Lung (tissue), 16 donors: Measurements from ENCODE around the gene CTNNB1. TPM values are rescaled to one million over a fixed set of nuclear protein-coding genes. Genes with fewer than 3 reads are reported as not detected.
A peak's percentile ranks its signal among the peaks of the same experiment; 100 is the strongest.

ENCODE experiments used
- ATAC-seq: fragments of 200-7000 bp; cut with Tn5 transposase; one replicate; pipeline ENCODE4 v1.9.1; 2020; ENCODE audit warnings: moderate number of reproducible peaks; ENCODE audit not compliant: insufficient read depth, low FRiP score
- DNase-seq, 3 donors: peaks; one replicate each; pipeline ENCODE4 v3.0.0-alpha.2; 2013 to 2017
- H3K27ac ChIP-seq, 2 donors: one replicate each; pipeline ENCODE4 v1.5.1; 2013; ENCODE audit warnings: mild to moderate bottlenecking in 2 of 2, moderate library complexity in 2 of 2, control low read depth in 1 of 2, inconsistent platforms in 1 of 2, low read depth in 1 of 2, low read length in 1 of 2
- H3K27me3 ChIP-seq, 3 donors: one replicate each; pipeline ENCODE4 v1.5.1; 2013; ENCODE audit warnings: low read length in 2 of 3; ENCODE audit not compliant: control insufficient read depth in 3 of 3, insufficient read depth in 3 of 3
- H3K36me3 ChIP-seq, 4 donors: one replicate each; pipeline ENCODE4 v1.5.1; 2013; ENCODE audit warnings: low read length in 4 of 4, mild to moderate bottlenecking in 1 of 4, moderate library complexity in 1 of 4; ENCODE audit not compliant: control insufficient read depth in 4 of 4, insufficient read depth in 4 of 4
- H3K4me1 ChIP-seq, 5 donors: one replicate each; pipeline ENCODE4 v1.5.1; 2013; ENCODE audit warnings: low read length in 5 of 5, mild to moderate bottlenecking in 2 of 5, moderate library complexity in 1 of 5; ENCODE audit not compliant: control insufficient read depth in 5 of 5, insufficient read depth in 5 of 5
- H3K4me3 ChIP-seq: one replicate; pipeline ENCODE4 v1.5.1; 2013; ENCODE audit warnings: mild to moderate bottlenecking, control low read depth, moderate library complexity
- H3K9ac ChIP-seq, 2 donors: one replicate each; pipeline ENCODE4 v1.5.1; 2013; ENCODE audit warnings: low read length in 2 of 2, control low read depth in 1 of 2; ENCODE audit not compliant: insufficient read depth in 1 of 2
- H3K9me3 ChIP-seq, 4 donors: one replicate each; pipeline ENCODE4 v1.5.1; 2013; ENCODE audit warnings: low read length in 3 of 4, mild to moderate bottlenecking in 1 of 4, moderate library complexity in 1 of 4; ENCODE audit not compliant: control insufficient read depth in 4 of 4, insufficient read depth in 3 of 4
- WGBS, 2 donors: extraction: QIAGEN DNeasy Blood & Tissue Kit; methylation state at CpG; one replicate each; pipeline ENCODE4 v1.1.7; 2013; 5-methylcytosine and 5-hydroxymethylcytosine counted together
- long read RNA-seq, 5 donors: transcript quantifications; one replicate each; lab custom pipeline, GENCODE V29; 2026
- polyA plus RNA-seq, 2 donors: library from polyadenylated mRNA; stranded (reverse); fragments of 200-250 nt; gene quantifications; one replicate each; pipeline ENCODE4 v1.2.1, GENCODE V29; 2013
- total RNA-seq, 2 donors: library from RNA; depleted of rRNA in 1 of 2; stranded (reverse); fragments of >200 nt in 1 of 2; gene quantifications; one replicate each; pipeline ENCODE4 v1.2.1, GENCODE V29; 2014 to 2021
- TF ChIP-seq, protein P1 (sequence below): IDR thresholded peaks from 2 replicates; pipeline ENCODE4 v1.5.1; 2012; ENCODE audit warnings: mild to moderate bottlenecking; ENCODE audit errors: control extremely low read depth, extremely low read depth
- donor health status: control.
- donor health status: control.
- donor health status: Bipolar disorder and iron deficiency.
- donor health status: healthy.
- donor health status: DM: yes; HTN: yes; CAD: no.

The CTNNB1 gene
- total RNA-seq: 100 to 1,000 TPM; 424 to 631 TPM
- polyA plus RNA-seq: 100 to 1,000 TPM in 1 of 2 donors, 10 to 100 TPM in 1; 90.3 to 207 TPM
- long read RNA-seq, donor 1, full-length matches to known transcripts: 55 of 118 reads
- long read RNA-seq, donor 1, partial matches to known transcripts: 63 of 118 reads
- long read RNA-seq, donor 1, other reads (novel, unspliced or antisense): 0 of 118 reads
- long read RNA-seq, donor 2, full-length matches to known transcripts: 13 of 37 reads
- long read RNA-seq, donor 2, partial matches to known transcripts: 24 of 37 reads
- long read RNA-seq, donor 2, other reads (novel, unspliced or antisense): 0 of 37 reads
- long read RNA-seq, donor 3, full-length matches to known transcripts: 26 of 39 reads
- long read RNA-seq, donor 3, partial matches to known transcripts: 13 of 39 reads
- long read RNA-seq, donor 3, other reads (novel, unspliced or antisense): 0 of 39 reads
- long read RNA-seq, donor 4, full-length matches to known transcripts: 17 of 48 reads
- long read RNA-seq, donor 4, partial matches to known transcripts: 31 of 48 reads
- long read RNA-seq, donor 4, other reads (novel, unspliced or antisense): 0 of 48 reads
- long read RNA-seq, donor 5, full-length matches to known transcripts: 63 of 126 reads
- long read RNA-seq, donor 5, partial matches to known transcripts: 63 of 126 reads
- long read RNA-seq, donor 5, other reads (novel, unspliced or antisense): 0 of 126 reads

DNA sequence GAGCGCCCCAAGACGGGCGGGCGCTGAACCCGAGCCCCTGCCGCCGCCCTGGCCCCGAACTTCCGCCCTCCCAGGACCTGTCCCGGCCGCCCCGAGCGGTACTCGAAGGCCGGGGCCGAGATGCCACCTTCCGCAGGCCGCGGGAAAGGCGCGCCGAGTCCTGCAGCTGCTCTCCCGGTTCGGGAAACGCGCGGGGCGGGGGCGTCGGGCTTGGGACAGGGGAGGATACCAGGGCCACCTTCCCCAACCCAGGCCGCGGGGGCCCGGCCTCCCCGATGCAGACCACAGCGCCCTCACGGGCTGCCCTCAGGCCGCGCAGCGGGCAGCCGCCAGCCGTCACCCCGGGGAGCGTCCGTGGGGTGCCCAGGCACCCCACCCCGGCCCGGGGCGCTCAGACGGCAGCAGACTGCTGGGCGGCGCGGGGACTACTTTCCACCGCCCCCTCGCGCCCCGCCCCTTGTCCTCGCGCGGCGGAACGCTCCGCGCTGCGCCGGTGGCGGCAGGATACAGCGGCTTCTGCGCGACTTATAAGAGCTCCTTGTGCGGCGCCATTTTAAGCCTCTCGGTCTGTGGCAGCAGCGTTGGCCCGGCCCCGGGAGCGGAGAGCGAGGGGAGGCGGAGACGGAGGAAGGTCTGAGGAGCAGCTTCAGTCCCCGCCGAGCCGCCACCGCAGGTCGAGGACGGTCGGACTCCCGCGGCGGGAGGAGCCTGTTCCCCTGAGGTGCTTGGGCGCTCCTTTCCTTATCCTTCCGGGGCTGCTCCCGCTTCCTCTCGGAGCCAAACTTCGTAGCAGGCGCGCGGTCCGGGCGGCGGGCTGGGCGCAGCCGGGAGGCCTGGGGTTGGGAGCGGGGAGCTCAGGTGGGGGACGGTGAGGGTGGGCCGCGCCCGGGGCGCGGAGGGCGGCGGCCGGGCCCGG lies at the start of gene CTNNB1:
Gene CTNNB1, plus strand, starts transcription at position 556 of the 916 bp plus-strand sequence. CDS start 24,564 bp downstream, outside the sequence.
- 0 to 1% methylated on average over 104 to 112 of the region's 112 CpGs for WGBS, 2 donors
- DNase-seq (peak; percentile 95 to 98 (median 95)), ATAC-seq (peak; percentile 95)
- Histone ChIP-seq H3K27me3 (peaks cover 0 to 3% (median 2%) of the 10 kb centered on the region in 3 donors), H3K4me1 (peaks cover 1 to 32% (median 8%) of the 10 kb centered on the region in 5 donors), H3K9me3 (no peaks in the 10 kb centered on the region), H3K36me3 (peaks cover 0 to 3% (median 0%) of the 10 kb centered on the region in 4 donors), H3K4me3 (peak within 1 kb of the TSS; percentile 100), H3K9ac (peak within 1 kb of the TSS; percentile 77 to 93), H3K27ac (peak within 1 kb of the TSS; percentile 98 to 99)
- TF ChIP-seq, protein P1, sequence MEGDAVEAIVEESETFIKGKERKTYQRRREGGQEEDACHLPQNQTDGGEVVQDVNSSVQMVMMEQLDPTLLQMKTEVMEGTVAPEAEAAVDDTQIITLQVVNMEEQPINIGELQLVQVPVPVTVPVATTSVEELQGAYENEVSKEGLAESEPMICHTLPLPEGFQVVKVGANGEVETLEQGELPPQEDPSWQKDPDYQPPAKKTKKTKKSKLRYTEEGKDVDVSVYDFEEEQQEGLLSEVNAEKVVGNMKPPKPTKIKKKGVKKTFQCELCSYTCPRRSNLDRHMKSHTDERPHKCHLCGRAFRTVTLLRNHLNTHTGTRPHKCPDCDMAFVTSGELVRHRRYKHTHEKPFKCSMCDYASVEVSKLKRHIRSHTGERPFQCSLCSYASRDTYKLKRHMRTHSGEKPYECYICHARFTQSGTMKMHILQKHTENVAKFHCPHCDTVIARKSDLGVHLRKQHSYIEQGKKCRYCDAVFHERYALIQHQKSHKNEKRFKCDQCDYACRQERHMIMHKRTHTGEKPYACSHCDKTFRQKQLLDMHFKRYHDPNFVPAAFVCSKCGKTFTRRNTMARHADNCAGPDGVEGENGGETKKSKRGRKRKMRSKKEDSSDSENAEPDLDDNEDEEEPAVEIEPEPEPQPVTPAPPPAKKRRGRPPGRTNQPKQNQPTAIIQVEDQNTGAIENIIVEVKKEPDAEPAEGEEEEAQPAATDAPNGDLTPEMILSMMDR: no peak

DNA sequence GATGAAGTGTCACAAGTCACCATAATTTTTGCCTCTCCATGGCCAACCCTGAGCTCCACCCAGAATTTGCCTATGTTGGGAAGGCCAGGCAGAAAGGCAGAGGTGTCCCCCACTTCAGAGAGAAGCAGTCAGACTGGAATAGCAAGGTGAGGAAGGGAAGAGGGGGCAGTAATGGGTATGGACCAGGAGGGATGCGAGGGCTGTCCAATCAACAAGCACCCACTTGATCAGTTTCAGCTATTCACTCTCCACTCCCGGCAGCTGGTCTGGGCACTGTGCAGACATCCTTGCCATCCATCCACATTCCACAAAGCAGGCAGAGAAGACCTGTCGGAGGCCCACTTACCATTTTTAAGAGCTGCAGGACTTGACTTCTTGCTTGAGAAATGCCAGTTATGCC lies 43.5 kb upstream of the CTNNB1 start:
- Histone ChIP-seq H3K9me3 (no peaks in the 10 kb centered on the region), H3K4me1 (peaks cover 0 to 4% (median 0%) of the 10 kb centered on the region in 5 donors), H3K4me3 (no peak overlapping the region), H3K27ac (no peak overlapping the region), H3K9ac (no peak overlapping the region), H3K27me3 (no peaks in the 10 kb centered on the region), H3K36me3 (no peaks in the 10 kb centered on the region)
- 82% methylated on average over 3 of the region's 3 CpGs for WGBS, 2 donors
- TF ChIP-seq, protein P1: no peak
- DNase-seq: peak in 1 of 3 donors; percentile 15
- no peak for ATAC-seq

DNA sequence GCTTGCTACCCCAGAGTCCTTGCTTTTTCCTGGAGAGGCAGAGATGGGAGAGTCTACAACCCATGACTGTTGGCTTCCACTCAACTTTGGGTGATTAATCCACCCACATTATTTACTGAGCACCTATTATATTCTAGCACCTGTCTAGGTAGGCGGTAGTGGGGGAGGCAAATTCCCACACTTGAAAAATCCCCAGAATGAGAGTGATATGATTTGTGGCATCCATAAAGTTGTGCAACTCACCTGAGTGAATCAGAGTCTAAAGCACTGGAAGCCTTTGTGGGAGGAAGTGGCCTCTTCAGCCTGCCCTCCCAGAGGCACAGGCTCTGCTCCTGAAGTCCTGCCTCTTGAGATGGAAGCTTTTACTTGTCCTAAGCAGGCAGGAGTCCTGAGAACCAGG lies 40.4 kb upstream of the CTNNB1 start:
- 73 to 86% methylated on average over 1 of the region's 1 CpG for WGBS, 2 donors
- Histone ChIP-seq H3K27ac (no peak overlapping the region), H3K4me3 (no peak overlapping the region), H3K4me1 (peaks cover 0 to 4% (median 0%) of the 10 kb centered on the region in 5 donors), H3K9me3 (no peaks in the 10 kb centered on the region), H3K27me3 (no peaks in the 10 kb centered on the region), H3K36me3 (no peaks in the 10 kb centered on the region), H3K9ac (no peak overlapping the region)
- TF ChIP-seq, protein P1: no peak
- no peak for DNase-seq
- ATAC-seq: peak; percentile 59
